Natural killer cell (primary cell): ENCODE measurements around the gene DLG1. TPM values are rescaled to one million over a fixed set of nuclear protein-coding genes. Genes with fewer than 3 reads are reported as not detected.

Experiments
- ATAC-seq, 3 donors: fragments of 150-1000 bp in 2 of 3; fragments of 200-7000 bp in 1 of 3; cut with Tn5 transposase; 1 replicate in 1 of 3; 2 replicates in 2 of 3; pipeline ENCODE4 v1.10.0; 2021; ENCODE audit warnings: mild to moderate bottlenecking in 2 of 3, moderate library complexity in 2 of 3
- DNase-seq, 2 donors: peaks; one replicate each; pipeline versions ENCODE4 v3.0.0 to v3.0.0-alpha.2; 2013 to 2021; ENCODE audit warnings: mixed read lengths in 1 of 2
- H3K27ac ChIP-seq: one replicate; pipeline ENCODE4 v1.5.1; 2013; ENCODE audit warnings: mild to moderate bottlenecking, low read length
- H3K27me3 ChIP-seq: one replicate; pipeline ENCODE4 v1.6.1; 2013; ENCODE audit warnings: low read length; ENCODE audit not compliant: control insufficient read depth, insufficient read depth
- H3K36me3 ChIP-seq: one replicate; pipeline ENCODE4 v1.6.1; 2013; ENCODE audit warnings: low read length; ENCODE audit not compliant: control insufficient read depth, insufficient read depth
- H3K4me1 ChIP-seq: one replicate; pipeline ENCODE4 v1.6.1; 2013; ENCODE audit warnings: low read length; ENCODE audit not compliant: control insufficient read depth, insufficient read depth
- H3K4me3 ChIP-seq: one replicate; pipeline ENCODE4 v1.5.1; 2013; ENCODE audit warnings: low read length
- H3K9me3 ChIP-seq: one replicate; pipeline ENCODE4 v1.6.1; 2013; ENCODE audit warnings: low read length; ENCODE audit not compliant: control insufficient read depth, insufficient read depth
- H3K27ac Mint-ChIP-seq, 2 donors: one replicate each; pipeline ENCODE4 v1.8.0; 2022; ENCODE audit warnings: mild to moderate bottlenecking in 2 of 2, mixed read lengths in 2 of 2, moderate library complexity in 1 of 2
- H3K27me3 Mint-ChIP-seq, 2 donors: one replicate each; pipeline ENCODE4 v1.8.0; 2022; ENCODE audit warnings: low read depth in 2 of 2, mixed read lengths in 2 of 2
- H3K36me3 Mint-ChIP-seq: one replicate; pipeline ENCODE4 v1.8.0; 2022; ENCODE audit warnings: mixed read lengths
- H3K4me1 Mint-ChIP-seq, 2 donors: one replicate each; pipeline ENCODE4 v1.8.0; 2022; ENCODE audit warnings: mixed read lengths in 2 of 2
- H3K4me3 Mint-ChIP-seq: one replicate; pipeline ENCODE4 v1.8.0; 2022; ENCODE audit warnings: mild to moderate bottlenecking, moderate library complexity, mixed read lengths
- H3K9me3 Mint-ChIP-seq, 2 donors: one replicate each; pipeline ENCODE4 v1.8.0; 2022; ENCODE audit warnings: mixed read lengths in 2 of 2
- CTCF ChIP-seq: fragments of 200-600 bp; IDR thresholded peaks from one replicate; pipeline ENCODE4 v1.8.0; 2022; ENCODE audit warnings: antibody characterized with exemption
- WGBS: methylation state at CpG from one replicate; pipeline ENCODE4 v1.1.7; 2013; ENCODE audit warnings: missing lambda C conversion rate; ENCODE audit not compliant: insufficient coverage; 5-methylcytosine and 5-hydroxymethylcytosine counted together
- intact Hi-C: fragments of 100-400 bp; cut with micrococcal nuclease; formaldehyde crosslinking; loops from one replicate; pipeline ENCODE4 v1.14.2; 2022
- total RNA-seq, 4 donors: library from RNA; stranded (reverse); fragments of 120-200 nt in 1 of 4; gene quantifications; one replicate each; pipeline versions ENCODE4 v1.2.3 to v1.2.4, GENCODE V29; 2013 to 2022

DLG1 gene
- total RNA-seq, 3 donors from 2014 or later (not counting 1 experiment from before 2014, with no cell fraction given) = 82.0 to 91.8 (median 89.0) TPM

GRCh38 chr3:197125636-197126035, 172.8 kb downstream of the DLG1 start:
- H3K36me3 Mint-ChIP-seq = no peaks in the 10 kb centered on the region
- no peak for ATAC-seq
- DNase-seq = no peak
- H3K4me1 Mint-ChIP-seq = peaks cover 0 to 10% of the 10 kb centered on the region in 2 donors
- no peak overlapping the region for H3K27ac Mint-ChIP-seq
- H3K4me3 Mint-ChIP-seq = no peak overlapping the region
- intact Hi-C loops = no loop called here
- no peaks in the 10 kb centered on the region for H3K9me3 Mint-ChIP-seq
- no peak overlapping the region for H3K27ac ChIP-seq
- H3K4me3 ChIP-seq = no peak overlapping the region
- H3K9me3 ChIP-seq = no peaks in the 10 kb centered on the region
- H3K27me3 ChIP-seq = no peaks in the 10 kb centered on the region
- TF ChIP-seq CTCF = no peak
- no peaks in the 10 kb centered on the region for H3K27me3 Mint-ChIP-seq
- WGBS = 96% methylated on average over 2 of the region's 2 CpGs
- no peaks in the 10 kb centered on the region for H3K4me1 ChIP-seq
- peaks cover 7% of the 10 kb centered on the region for H3K36me3 ChIP-seq

DNA sequence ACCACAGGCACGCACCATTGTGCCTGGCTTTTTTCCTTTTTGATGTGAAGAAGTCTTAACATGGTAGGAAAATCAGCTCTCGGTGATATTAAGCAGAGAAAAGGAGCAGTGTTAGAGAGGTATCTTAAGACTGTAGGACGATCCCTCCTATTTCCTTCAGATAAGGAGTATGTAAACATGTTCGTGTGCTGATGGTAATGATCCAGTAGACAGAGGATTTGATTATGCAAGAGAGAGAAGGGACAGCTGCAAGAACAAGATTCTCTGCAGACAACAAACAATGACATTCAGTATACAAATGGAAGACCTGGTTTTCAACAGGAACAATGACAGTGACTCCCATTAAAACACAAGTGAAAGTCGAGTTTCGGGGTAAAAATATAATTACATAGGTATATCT, 173.7 kb downstream of the DLG1 start:
- Mint-ChIP-seq H3K27me3 (no peaks in the 10 kb centered on the region), H3K36me3 (no peaks in the 10 kb centered on the region), H3K4me1 (peaks cover 0 to 10% of the 10 kb centered on the region in 2 donors), H3K4me3 (no peak overlapping the region), H3K27ac (no peak overlapping the region), H3K9me3 (no peaks in the 10 kb centered on the region)
- intact Hi-C loops = no loop called here
- Histone ChIP-seq H3K27ac (no peak overlapping the region), H3K36me3 (peaks cover 3% of the 10 kb centered on the region), H3K9me3 (no peaks in the 10 kb centered on the region), H3K4me1 (no peaks in the 10 kb centered on the region), H3K27me3 (no peaks in the 10 kb centered on the region), H3K4me3 (no peak overlapping the region)
- no peak for TF ChIP-seq CTCF
- ATAC-seq (no peak), DNase-seq (no peak)
- 92% methylated on average over 6 of the region's 6 CpGs for WGBS

GRCh38 chr3:197122394-197122793, 176.0 kb downstream of the DLG1 start:
- H3K27me3 Mint-ChIP-seq = no peaks in the 10 kb centered on the region
- H3K9me3 Mint-ChIP-seq = no peaks in the 10 kb centered on the region
- intact Hi-C loops = no loop called here
- no peak overlapping the region for H3K27ac Mint-ChIP-seq
- H3K27me3 ChIP-seq = no peaks in the 10 kb centered on the region
- ATAC-seq = no peak
- peaks cover 0 to 5% of the 10 kb centered on the region in 2 donors for H3K4me1 Mint-ChIP-seq
- no peaks in the 10 kb centered on the region for H3K36me3 Mint-ChIP-seq
- H3K9me3 ChIP-seq = no peaks in the 10 kb centered on the region
- no peak overlapping the region for H3K4me3 ChIP-seq
- TF ChIP-seq CTCF = no peak
- H3K4me1 ChIP-seq = no peaks in the 10 kb centered on the region
- no peak overlapping the region for H3K4me3 Mint-ChIP-seq
- peaks cover 3% of the 10 kb centered on the region for H3K36me3 ChIP-seq
- no CpG with 5 or more reads among the region's 2 CpGs for WGBS
- no peak for DNase-seq
- H3K27ac ChIP-seq = no peak overlapping the region

GRCh38 chr3:197117114-197117513, 181.3 kb downstream of the DLG1 start:
- no peaks in the 10 kb centered on the region for H3K27me3 ChIP-seq
- H3K4me3 ChIP-seq = no peak overlapping the region
- Mint-ChIP-seq H3K9me3 (no peaks in the 10 kb centered on the region), H3K4me1 (no peaks in the 10 kb centered on the region), H3K27ac (no peak overlapping the region), H3K27me3 (no peaks in the 10 kb centered on the region), H3K4me3 (no peak overlapping the region), H3K36me3 (peaks cover 4% of the 10 kb centered on the region)
- DNase-seq (no peak), ATAC-seq (no peak)
- peaks cover 6% of the 10 kb centered on the region for H3K36me3 ChIP-seq
- no peak for TF ChIP-seq CTCF
- 83% methylated on average over 1 of the region's 2 CpGs for WGBS
- H3K27ac ChIP-seq = no peak overlapping the region
- no peaks in the 10 kb centered on the region for H3K4me1 ChIP-seq
- intact Hi-C loops = no loop called here
- H3K9me3 ChIP-seq = no peaks in the 10 kb centered on the region
